HUES64 (cell line): Measurements from ENCODE around the gene L3MBTL4.
A peak's percentile ranks its signal among the peaks of the same experiment; 100 is the strongest.

ENCODE experiments used
- H3K27ac ChIP-seq: 2 replicates; pipeline ENCODE4 v1.7.0; 2013; ENCODE audit warnings: low read depth, low read length, inconsistent platforms
- H3K27me3 ChIP-seq: 2 replicates; pipeline ENCODE4 v1.6.1; 2013; ENCODE audit warnings: mild to moderate bottlenecking, low read length; ENCODE audit not compliant: insufficient read depth
- H3K36me3 ChIP-seq: 2 replicates; pipeline ENCODE4 v1.6.1; 2013; ENCODE audit warnings: mild to moderate bottlenecking, low read length; ENCODE audit not compliant: insufficient read depth
- H3K4me1 ChIP-seq: 2 replicates; pipeline ENCODE4 v1.6.1; 2013; ENCODE audit warnings: mild to moderate bottlenecking, low read length, moderate library complexity; ENCODE audit not compliant: insufficient read depth
- H3K4me3 ChIP-seq: 2 replicates; pipeline ENCODE4 v1.5.1; 2013; ENCODE audit warnings: mild to moderate bottlenecking, low read length, moderate library complexity
- H3K9ac ChIP-seq: 2 replicates; pipeline ENCODE4 v1.6.1; 2013; ENCODE audit warnings: mild to moderate bottlenecking, low read depth, low read length
- H3K9me3 ChIP-seq: 2 replicates; pipeline ENCODE4 v1.6.1; 2013; ENCODE audit warnings: low read depth, low read length; ENCODE audit not compliant: insufficient read depth
- WGBS: fragments of 150-250, 120-280 bp; methylation state at CpG from one replicate; pipeline ENCODE4 v1.1.7; 2013; ENCODE audit warnings: missing lambda C conversion rate; 5-methylcytosine and 5-hydroxymethylcytosine counted together

The L3MBTL4 gene

DNA sequence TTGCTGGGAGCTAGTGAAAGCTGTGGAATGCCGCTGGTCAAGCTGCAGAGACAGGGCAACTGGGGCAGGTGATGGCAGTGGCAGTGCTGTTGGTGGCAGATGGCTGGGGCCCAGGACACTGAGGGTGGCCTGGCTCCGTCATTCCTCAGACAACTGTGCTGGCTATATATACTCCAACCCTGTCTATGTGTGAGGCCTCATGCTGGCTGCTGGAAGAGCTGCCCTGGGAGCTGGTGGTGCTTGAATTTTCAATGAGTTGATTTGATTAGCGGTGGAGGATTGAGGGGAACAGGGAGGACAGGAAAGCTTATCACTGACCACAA lies 452.9 kb downstream of the L3MBTL4 start:
- 94% methylated on average over 3 of the region's 3 CpGs for WGBS
- Histone ChIP-seq H3K4me1 (peaks cover 12% of the 10 kb centered on the region; the same call in 1 of the 2 replicates), H3K27me3 (no peaks in the 10 kb centered on the region), H3K9me3 (no peaks in the 10 kb centered on the region), H3K9ac (no peak overlapping the region), H3K36me3 (no peaks in the 10 kb centered on the region), H3K4me3 (no peak overlapping the region), H3K27ac (no peak overlapping the region)

DNA sequence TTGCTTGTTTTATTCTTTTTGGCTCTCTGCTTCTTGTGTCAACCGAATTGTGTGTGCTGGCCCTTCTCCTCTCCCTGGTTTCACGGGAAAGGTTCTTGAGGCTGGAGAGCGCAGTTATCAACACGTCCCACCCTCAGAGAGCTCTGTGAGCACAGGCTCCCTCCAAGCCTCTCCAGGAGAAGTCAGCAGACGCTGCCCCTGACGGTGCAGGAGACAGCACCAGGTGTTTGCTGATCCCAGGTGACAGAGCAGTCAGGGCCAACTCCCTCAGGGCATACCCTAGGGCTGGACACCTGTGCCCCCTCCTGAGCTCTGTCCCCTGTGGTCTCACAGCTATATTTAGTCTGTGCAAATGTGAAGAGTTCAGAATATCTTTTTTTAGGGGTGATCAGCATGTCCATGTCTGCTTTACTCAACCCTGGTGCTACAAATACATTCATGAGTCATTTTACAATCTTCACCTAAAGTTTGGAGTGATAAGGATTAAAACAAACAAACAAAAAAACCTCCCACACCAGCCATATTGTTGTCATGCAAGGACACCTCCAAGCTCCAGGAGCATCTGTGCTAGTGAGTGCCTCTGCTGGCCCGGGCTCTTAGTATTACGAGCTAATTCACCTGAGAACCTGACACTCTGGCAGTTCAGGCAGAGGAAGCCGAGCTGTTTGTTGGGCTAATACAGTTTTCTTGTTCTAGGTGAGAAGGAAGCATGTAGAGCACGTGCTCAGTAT lies 453.4 kb downstream of the L3MBTL4 start:
- no peak overlapping the region for H3K4me3 ChIP-seq
- H3K27me3 ChIP-seq = no peaks in the 10 kb centered on the region
- 75% methylated on average over 10 of the region's 10 CpGs for whole genome bisulfite sequencing
- H3K9me3 ChIP-seq = no peaks in the 10 kb centered on the region
- H3K36me3 ChIP-seq = no peaks in the 10 kb centered on the region
- no peak overlapping the region for H3K9ac ChIP-seq
- H3K4me1 ChIP-seq = peaks cover 12% of the 10 kb centered on the region; the same call in 1 of the 2 replicates
- no peak overlapping the region for H3K27ac ChIP-seq

DNA sequence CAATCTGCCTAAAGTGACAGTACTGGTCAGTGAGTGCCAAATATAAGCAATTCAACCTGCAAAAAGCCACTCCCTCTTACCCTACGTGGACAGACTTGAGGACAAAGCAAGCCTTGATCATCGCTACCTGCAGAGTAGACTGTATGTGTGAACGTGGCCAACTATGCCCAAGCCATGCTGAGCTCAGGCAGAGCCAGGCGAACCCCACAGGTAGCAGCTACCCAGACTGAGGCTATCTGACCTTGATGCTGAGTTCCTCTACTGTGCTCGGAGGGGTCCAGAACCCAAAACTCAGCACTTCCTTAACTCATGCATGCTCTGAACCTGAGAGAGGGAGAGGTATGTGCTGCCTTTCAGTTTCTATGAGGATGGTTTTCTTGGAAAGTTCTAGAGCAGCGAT lies 455.9 kb downstream of the L3MBTL4 start:
- WGBS = 95% methylated on average over 6 of the region's 6 CpGs
- Histone ChIP-seq H3K27me3 (no peaks in the 10 kb centered on the region), H3K9ac (no peak overlapping the region), H3K4me3 (no peak overlapping the region), H3K4me1 (no peaks in the 10 kb centered on the region), H3K9me3 (no peaks in the 10 kb centered on the region), H3K36me3 (no peaks in the 10 kb centered on the region), H3K27ac (no peak overlapping the region)

GRCh38 chr18:5955861-5956260 lies 458.9 kb downstream of the L3MBTL4 start:
- no peaks in the 10 kb centered on the region for H3K36me3 ChIP-seq
- no peaks in the 10 kb centered on the region for H3K9me3 ChIP-seq
- WGBS = 79% methylated on average over 5 of the region's 5 CpGs
- no peaks in the 10 kb centered on the region for H3K27me3 ChIP-seq
- no peak overlapping the region for H3K4me3 ChIP-seq
- H3K27ac ChIP-seq = no peak overlapping the region
- H3K9ac ChIP-seq = no peak overlapping the region
- no peaks in the 10 kb centered on the region for H3K4me1 ChIP-seq

- no peaks in the 10 kb centered on the region for H3K9me3 ChIP-seq
- H3K9ac ChIP-seq = no peak overlapping the region
- WGBS = 97% methylated on average over 4 of the region's 4 CpGs
- H3K27me3 ChIP-seq = no peaks in the 10 kb centered on the region
- no peak overlapping the region for H3K27ac ChIP-seq
- peaks cover 4% of the 10 kb centered on the region; the same call in 1 of the 2 replicates for H3K4me1 ChIP-seq
- no peaks in the 10 kb centered on the region for H3K36me3 ChIP-seq
- H3K4me3 ChIP-seq = no peak overlapping the region
Observed at GRCh38 chr18:5951515-5952091, 463.1 kb downstream of the L3MBTL4 start.

DNA sequence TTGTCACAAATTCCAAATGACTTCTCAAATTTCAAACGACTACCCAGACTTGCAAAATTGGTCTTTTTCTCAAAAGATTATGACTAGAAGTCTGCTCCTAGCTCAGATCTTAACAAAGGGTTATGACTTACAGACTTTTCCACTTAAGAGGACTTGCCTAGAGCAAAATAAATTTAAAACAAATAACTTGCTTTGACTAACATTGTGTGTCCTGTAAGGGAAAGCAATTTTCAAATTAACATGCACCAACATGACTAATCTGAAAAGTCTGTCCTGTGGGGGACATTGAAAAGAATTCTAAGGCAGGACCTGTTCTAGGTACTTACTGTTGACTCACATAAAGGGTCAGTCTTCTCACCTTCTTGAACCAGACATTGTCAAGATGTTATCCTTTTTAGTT lies 465.9 kb downstream of the L3MBTL4 start:
- no peaks in the 10 kb centered on the region for H3K27me3 ChIP-seq
- WGBS = 0% methylated on average over 1 of the region's 1 CpG
- H3K9me3 ChIP-seq = no peaks in the 10 kb centered on the region
- no peak overlapping the region for H3K9ac ChIP-seq
- peaks cover 4% of the 10 kb centered on the region; the same call in 1 of the 2 replicates for H3K4me1 ChIP-seq
- H3K36me3 ChIP-seq = no peaks in the 10 kb centered on the region
- no peak overlapping the region for H3K27ac ChIP-seq
- no peak overlapping the region for H3K4me3 ChIP-seq

DNA sequence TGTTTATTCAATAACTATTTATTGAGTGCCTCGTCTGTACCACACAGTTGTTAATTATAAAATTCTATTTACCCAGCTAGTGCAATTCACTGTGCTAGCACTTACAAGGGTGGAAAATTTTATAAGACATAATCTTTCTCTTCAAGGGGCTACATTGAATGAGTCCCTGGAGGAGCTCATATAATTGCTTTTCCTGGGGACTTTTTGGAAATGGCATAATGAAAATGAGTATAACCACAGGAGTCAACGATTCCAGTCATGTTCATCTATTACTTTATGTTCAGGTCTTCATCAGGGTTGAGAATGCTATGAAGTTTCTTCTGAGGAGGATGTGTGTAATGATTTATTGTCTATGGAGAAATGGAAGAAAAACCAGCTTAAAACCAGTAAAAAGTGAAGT lies 466.5 kb downstream of the L3MBTL4 start:
- Histone ChIP-seq H3K36me3 (no peaks in the 10 kb centered on the region), H3K27ac (no peak overlapping the region), H3K4me3 (no peak overlapping the region), H3K9ac (no peak overlapping the region), H3K27me3 (no peaks in the 10 kb centered on the region), H3K4me1 (peaks cover 4% of the 10 kb centered on the region; the same call in 1 of the 2 replicates), H3K9me3 (no peaks in the 10 kb centered on the region)
- 100% methylated on average over 1 of the region's 2 CpGs for WGBS

- Histone ChIP-seq H3K4me3 (no peak overlapping the region), H3K36me3 (no peaks in the 10 kb centered on the region), H3K9ac (no peak overlapping the region), H3K4me1 (peaks cover 18% of the 10 kb centered on the region), H3K27me3 (no peaks in the 10 kb centered on the region), H3K27ac (no peak overlapping the region), H3K9me3 (no peaks in the 10 kb centered on the region)
- WGBS = 97% methylated on average over 2 of the region's 3 CpGs
Observed at GRCh38 chr18:5944448-5944847, 470.3 kb downstream of the L3MBTL4 start.

DNA sequence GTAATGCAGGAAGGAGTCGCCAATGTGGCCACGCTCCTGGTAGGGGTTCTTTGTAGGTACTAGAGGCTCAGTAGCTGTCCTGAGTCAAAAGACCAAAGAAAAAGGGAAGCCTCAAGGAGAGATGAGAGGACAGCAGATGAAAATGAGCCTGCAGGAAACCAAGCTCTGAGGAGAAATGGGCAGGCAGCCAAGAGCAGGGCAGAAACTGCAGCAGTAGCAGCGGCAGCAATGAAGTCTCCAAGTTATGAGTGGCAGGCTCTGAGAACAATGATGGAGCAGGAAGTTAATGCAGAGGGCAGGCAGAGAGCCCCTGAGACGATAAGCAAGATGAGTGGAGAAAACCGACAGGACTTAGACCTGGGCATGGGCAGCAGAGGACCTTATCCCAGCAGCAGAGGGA lies 471.2 kb downstream of the L3MBTL4 start:
- Histone ChIP-seq H3K27ac (no peak overlapping the region), H3K9ac (no peak overlapping the region), H3K36me3 (no peaks in the 10 kb centered on the region), H3K4me1 (peaks cover 18% of the 10 kb centered on the region), H3K9me3 (no peaks in the 10 kb centered on the region), H3K27me3 (no peaks in the 10 kb centered on the region), H3K4me3 (no peak overlapping the region)
- 93% methylated on average over 5 of the region's 5 CpGs for WGBS

DNA sequence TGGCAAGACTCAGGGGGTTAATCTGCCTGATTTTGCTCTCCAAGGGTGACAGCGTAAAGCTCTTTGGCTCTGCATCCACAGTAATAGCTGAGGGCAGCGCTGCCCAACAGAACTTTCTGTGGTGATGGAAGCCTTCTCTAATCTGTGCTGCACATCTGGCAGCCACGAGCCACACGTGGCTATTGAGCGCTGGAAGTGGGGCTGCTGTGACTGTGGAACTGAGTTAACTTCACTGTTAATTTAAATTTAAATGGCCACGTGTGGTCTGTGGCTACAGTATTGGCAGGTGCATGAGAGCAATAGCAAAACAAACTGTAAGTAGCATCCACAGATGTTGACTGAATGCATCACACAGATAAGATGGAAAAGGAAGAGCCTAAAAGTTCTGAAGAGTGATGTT lies 472.1 kb downstream of the L3MBTL4 start:
- Histone ChIP-seq H3K4me1 (peaks cover 15% of the 10 kb centered on the region), H3K9ac (no peak overlapping the region), H3K27ac (no peak overlapping the region; the same call in 1 of the 2 replicates), H3K36me3 (no peaks in the 10 kb centered on the region), H3K4me3 (no peak overlapping the region), H3K27me3 (no peaks in the 10 kb centered on the region), H3K9me3 (no peaks in the 10 kb centered on the region)
- WGBS = 71% methylated on average over 6 of the region's 6 CpGs

- Histone ChIP-seq H3K9me3 (no peaks in the 10 kb centered on the region), H3K9ac (no peak overlapping the region), H3K36me3 (no peaks in the 10 kb centered on the region), H3K4me1 (peaks cover 15% of the 10 kb centered on the region), H3K27me3 (no peaks in the 10 kb centered on the region), H3K4me3 (no peak overlapping the region), H3K27ac (peak overlapping the region; percentile 29; the same call in 1 of the 2 replicates)
- 15% methylated on average over 3 of the region's 3 CpGs for WGBS
Observed at GRCh38 chr18:5941890-5942289, 472.8 kb downstream of the L3MBTL4 start.
